Peyer's patch (tissue), 4 donors: ENCODE measurements around the gene TEX19.

Source experiments
- POLR2A ChIP-seq, 2 donors: fragments of 450-650 bp; IDR thresholded peaks; one replicate each; pipeline ENCODE4 v1.5.1; 2017; ENCODE audit warnings: antibody characterized with exemption in 2 of 2, mild to moderate bottlenecking in 2 of 2, moderate library complexity in 2 of 2
- TF ChIP-seq, protein P1 (sequence below), 6 experiments: fragments of 450-650 bp in 4 of 6; fragments of 200-600 bp in 2 of 6; sonication (generic) in 1 of 6; IDR thresholded peaks; one replicate each; pipeline ENCODE4 v1.5.1; 2017 to 2019; ENCODE audit warnings: antibody characterized with exemption in 6 of 6, mild to moderate bottlenecking in 3 of 6, moderate library complexity in 1 of 6

DNA sequence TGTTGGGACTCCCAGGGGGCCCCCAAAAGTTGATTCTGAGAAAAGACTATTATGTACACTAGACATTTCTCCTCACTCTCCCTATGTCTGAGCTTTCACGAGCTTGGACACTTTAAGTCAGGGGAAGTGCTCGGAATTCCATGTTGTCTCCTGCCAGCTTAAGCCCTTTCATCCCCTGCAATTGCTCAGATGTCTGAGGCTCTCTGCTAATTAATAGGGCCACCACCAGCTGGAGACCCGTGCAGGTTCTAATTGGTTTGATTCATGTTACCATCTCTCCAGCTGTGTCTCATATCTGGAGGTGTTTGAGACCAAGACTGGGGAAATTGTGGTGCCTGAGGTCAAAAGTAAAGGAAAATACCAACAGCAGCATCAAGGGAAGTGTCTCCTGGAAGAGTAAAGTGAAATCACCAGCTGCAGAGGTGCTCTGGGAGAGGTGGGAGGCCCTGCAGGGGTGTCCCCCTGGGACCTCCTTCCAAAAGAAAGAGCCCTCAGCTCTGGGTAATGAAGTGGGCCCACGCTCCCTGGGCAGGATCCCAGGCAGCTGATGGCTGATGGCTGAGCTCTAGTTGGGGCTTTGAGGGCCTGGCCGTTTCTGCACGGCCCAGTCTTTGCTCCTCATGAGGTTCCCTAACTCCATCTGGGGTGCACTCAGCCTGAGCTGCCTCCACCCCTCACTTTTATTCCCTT lies 6.7 kb downstream of the TEX19 start:
- TF ChIP-seq, protein P1, sequence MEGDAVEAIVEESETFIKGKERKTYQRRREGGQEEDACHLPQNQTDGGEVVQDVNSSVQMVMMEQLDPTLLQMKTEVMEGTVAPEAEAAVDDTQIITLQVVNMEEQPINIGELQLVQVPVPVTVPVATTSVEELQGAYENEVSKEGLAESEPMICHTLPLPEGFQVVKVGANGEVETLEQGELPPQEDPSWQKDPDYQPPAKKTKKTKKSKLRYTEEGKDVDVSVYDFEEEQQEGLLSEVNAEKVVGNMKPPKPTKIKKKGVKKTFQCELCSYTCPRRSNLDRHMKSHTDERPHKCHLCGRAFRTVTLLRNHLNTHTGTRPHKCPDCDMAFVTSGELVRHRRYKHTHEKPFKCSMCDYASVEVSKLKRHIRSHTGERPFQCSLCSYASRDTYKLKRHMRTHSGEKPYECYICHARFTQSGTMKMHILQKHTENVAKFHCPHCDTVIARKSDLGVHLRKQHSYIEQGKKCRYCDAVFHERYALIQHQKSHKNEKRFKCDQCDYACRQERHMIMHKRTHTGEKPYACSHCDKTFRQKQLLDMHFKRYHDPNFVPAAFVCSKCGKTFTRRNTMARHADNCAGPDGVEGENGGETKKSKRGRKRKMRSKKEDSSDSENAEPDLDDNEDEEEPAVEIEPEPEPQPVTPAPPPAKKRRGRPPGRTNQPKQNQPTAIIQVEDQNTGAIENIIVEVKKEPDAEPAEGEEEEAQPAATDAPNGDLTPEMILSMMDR (IDR thresholded peaks at IDR 0.05), result no peak
- no peak for TF ChIP-seq POLR2A (IDR thresholded peaks at IDR 0.05)
